ENCODE results near the gene TOMM70.
"Not testable (repeated sequence)": the region's sequence is repeated elsewhere in the genome, so short reads cannot be mapped to it uniquely, and the experiment has no call there.

TOMM70 gene

DNA sequence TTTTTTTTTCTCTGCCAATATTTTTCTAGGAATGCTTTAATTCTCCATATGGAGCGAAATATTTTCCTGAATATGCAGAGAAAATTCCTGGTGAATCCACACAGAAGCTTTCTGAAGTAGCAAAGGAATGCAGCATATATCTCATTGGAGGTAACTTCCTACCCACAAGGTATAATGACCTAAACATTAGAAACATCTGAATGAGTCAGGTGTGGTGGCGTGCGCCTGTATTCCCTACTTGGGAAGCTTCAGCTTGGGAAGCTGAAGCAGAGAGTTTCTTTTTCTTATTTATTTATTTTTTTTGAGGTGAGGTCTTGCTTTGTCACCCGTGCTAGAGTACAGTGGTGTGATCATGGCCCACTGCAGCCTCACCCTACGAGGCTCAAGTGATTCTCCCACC, 61.1 kb downstream of the TOMM70 start:
- Histone ChIP-seq H3K4me1 (ENCODE audit: control insufficient read depth, insufficient read depth, low read length, unreplicated experiment) (peaks cover 8% of the 10 kb centered on the region), H3K36me3 (ENCODE audit: insufficient read depth, low read length) (peaks cover 54% of the 10 kb centered on the region), H3K4me3 (ENCODE audit: low read depth, low read length) (no peak overlapping the region), H2AFZ (ENCODE audit: low read length, unreplicated experiment) (no peak overlapping the region), H3K79me2 (ENCODE audit: control insufficient read depth, insufficient read depth, low read length, unreplicated experiment) (peaks cover 16% of the 10 kb centered on the region), H3K27me3 (ENCODE audit: insufficient read depth, low read length) (no peaks in the 10 kb centered on the region), H3K27ac (ENCODE audit: low read depth, low read length) (no peak overlapping the region)

DNA sequence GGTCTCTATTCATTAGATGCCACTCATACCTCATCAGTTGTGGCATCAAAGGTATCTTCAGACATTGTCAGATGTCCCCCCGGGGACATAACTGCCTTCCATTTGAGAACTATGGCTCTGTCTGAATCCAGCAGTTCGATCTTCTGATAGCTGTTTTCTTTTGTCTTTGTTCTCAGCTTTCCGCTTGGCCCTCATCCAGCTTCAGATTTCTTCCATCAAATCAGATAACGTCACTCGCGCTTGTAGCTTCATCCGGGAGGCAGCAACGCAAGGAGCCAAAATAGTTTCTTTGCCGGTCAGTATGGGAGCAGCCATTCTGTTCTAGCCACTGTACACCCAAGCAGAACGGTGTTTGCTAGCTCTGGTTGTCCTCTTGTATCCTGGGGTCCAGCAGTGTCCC, 62.0 kb downstream of the TOMM70 start:
- Histone ChIP-seq H3K27ac (ENCODE audit: low read depth, low read length) (no peak overlapping the region), H3K27me3 (ENCODE audit: insufficient read depth, low read length) (no peaks in the 10 kb centered on the region), H3K79me2 (ENCODE audit: control insufficient read depth, insufficient read depth, low read length, unreplicated experiment) (peaks cover 19% of the 10 kb centered on the region), H3K36me3 (ENCODE audit: insufficient read depth, low read length) (peaks cover 48% of the 10 kb centered on the region), H3K4me3 (ENCODE audit: low read depth, low read length) (no peak overlapping the region), H2AFZ (ENCODE audit: low read length, unreplicated experiment) (no peak overlapping the region), H3K4me1 (ENCODE audit: control insufficient read depth, insufficient read depth, low read length, unreplicated experiment) (peaks cover 12% of the 10 kb centered on the region)

- not testable (repeated sequence) for H2AFZ ChIP-seq (ENCODE audit: low read length, unreplicated experiment); H3K27me3 ChIP-seq (ENCODE audit: insufficient read depth, low read length); H3K27ac ChIP-seq (ENCODE audit: low read depth, low read length)
- H3K36me3 ChIP-seq (ENCODE audit: insufficient read depth, low read length), result peaks cover 26% of the 10 kb centered on the region
- H3K4me3 ChIP-seq (ENCODE audit: low read depth, low read length), result peak overlapping the region; percentile 86; the same call in 1 of the 2 replicates
- peaks cover 13% of the 10 kb centered on the region for H3K4me1 ChIP-seq (ENCODE audit: control insufficient read depth, insufficient read depth, low read length, unreplicated experiment)
- peaks cover 19% of the 10 kb centered on the region for H3K79me2 ChIP-seq (ENCODE audit: control insufficient read depth, insufficient read depth, low read length, unreplicated experiment)
Observed at GRCh38 chr3:100336229-100336628, 64.7 kb downstream of the TOMM70 start.

- Histone ChIP-seq H3K36me3 (ENCODE audit: insufficient read depth, low read length) (peaks cover 18% of the 10 kb centered on the region), H3K27ac (ENCODE audit: low read depth, low read length) (no peak overlapping the region), H2AFZ (ENCODE audit: low read length, unreplicated experiment) (peak overlapping the region; percentile 99), H3K4me1 (ENCODE audit: control insufficient read depth, insufficient read depth, low read length, unreplicated experiment) (peaks cover 13% of the 10 kb centered on the region), H3K79me2 (ENCODE audit: control insufficient read depth, insufficient read depth, low read length, unreplicated experiment) (peaks cover 19% of the 10 kb centered on the region), H3K27me3 (ENCODE audit: insufficient read depth, low read length) (no peaks in the 10 kb centered on the region), H3K4me3 (ENCODE audit: low read depth, low read length) (peak overlapping the region; percentile 86)
Observed at GRCh38 chr3:100335434-100335833, 65.5 kb downstream of the TOMM70 start.

- H3K4me3 ChIP-seq (ENCODE audit: low read depth, low read length), result peak within 1 kb of the TSS; percentile 86
Observed at GRCh38 chr3:100334488-100335351, 66.2 kb downstream of the TOMM70 start, which contains the start of gene NIT2. TSS of gene NIT2 (plus strand) at chr3:100334757. CDS start at chr3:100334792, 35 bp downstream.

DNA sequence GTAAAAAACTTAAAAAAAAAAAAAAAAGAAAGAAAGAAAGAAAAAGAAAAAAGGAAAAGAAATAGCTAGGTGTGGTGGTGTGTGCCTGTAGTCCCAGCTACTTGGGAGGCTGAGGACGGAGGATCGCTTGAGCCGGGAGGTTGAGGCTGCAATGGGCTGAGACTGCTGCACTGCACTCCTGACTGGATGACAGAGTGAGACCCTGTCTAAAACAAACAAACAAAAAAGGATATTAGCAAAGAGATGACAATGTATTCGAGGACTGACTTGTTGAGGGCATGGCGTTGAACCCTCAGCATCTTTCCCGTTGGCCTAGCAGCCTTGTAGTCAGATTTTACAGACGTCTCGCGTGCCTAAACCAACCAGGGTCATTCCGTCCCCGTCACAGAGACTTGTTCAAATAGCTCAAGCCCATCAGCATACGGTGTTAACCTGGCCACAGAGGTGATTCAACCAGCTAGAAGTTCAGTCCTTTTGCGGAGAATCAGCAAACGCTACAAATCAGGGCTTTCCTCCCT, 66.9 kb downstream of the TOMM70 start:
- Histone ChIP-seq H3K4me1 (ENCODE audit: control insufficient read depth, insufficient read depth, low read length, unreplicated experiment) (peaks cover 13% of the 10 kb centered on the region), H3K36me3 (ENCODE audit: insufficient read depth, low read length) (peaks cover 10% of the 10 kb centered on the region; the same call in 1 of the 2 replicates), H3K4me3 (ENCODE audit: low read depth, low read length) (peak overlapping the region; percentile 86), H3K27ac (ENCODE audit: low read depth, low read length) (no peak overlapping the region), H3K79me2 (ENCODE audit: control insufficient read depth, insufficient read depth, low read length, unreplicated experiment) (peaks cover 19% of the 10 kb centered on the region), H2AFZ (ENCODE audit: low read length, unreplicated experiment) (peak overlapping the region; percentile 99), H3K27me3 (ENCODE audit: insufficient read depth, low read length) (no peaks in the 10 kb centered on the region)

More at GRCh38 chr3:100334488-100335351, 66.2 kb downstream of the TOMM70 start, which contains the start of gene NIT2:
- Histone ChIP-seq H3K27ac (ENCODE audit: low read depth, low read length) (peak within 1 kb of the TSS; percentile 8; the same call in 1 of the 2 replicates), H3K27me3 (ENCODE audit: insufficient read depth, low read length) (no peaks in the 10 kb centered on the region), H2AFZ (ENCODE audit: low read length, unreplicated experiment) (peak within 1 kb of the TSS; percentile 99), H3K36me3 (ENCODE audit: insufficient read depth, low read length) (peaks cover 16% of the 10 kb centered on the region; the same call in 1 of the 2 replicates), H3K79me2 (ENCODE audit: control insufficient read depth, insufficient read depth, low read length, unreplicated experiment) (peaks cover 19% of the 10 kb centered on the region), H3K4me1 (ENCODE audit: control insufficient read depth, insufficient read depth, low read length, unreplicated experiment) (peaks cover 13% of the 10 kb centered on the region)

GRCh38 chr3:100333051-100333450, 67.8 kb downstream of the TOMM70 start:
- Histone ChIP-seq H2AFZ (ENCODE audit: low read length, unreplicated experiment) (no peak overlapping the region), H3K27me3 (ENCODE audit: insufficient read depth, low read length) (no peaks in the 10 kb centered on the region), H3K79me2 (ENCODE audit: control insufficient read depth, insufficient read depth, low read length, unreplicated experiment) (peaks cover 15% of the 10 kb centered on the region), H3K36me3 (ENCODE audit: insufficient read depth, low read length) (0 out of 2 replicates have a peak, but pooled peaks cover under 1% of the 10 kb centered on the region), H3K4me3 (ENCODE audit: low read depth, low read length) (no peak overlapping the region), H3K27ac (ENCODE audit: low read depth, low read length) (no peak overlapping the region), H3K4me1 (ENCODE audit: control insufficient read depth, insufficient read depth, low read length, unreplicated experiment) (peaks cover 13% of the 10 kb centered on the region)

GRCh38 chr3:100331660-100332059, 69.2 kb downstream of the TOMM70 start:
- Histone ChIP-seq H3K79me2 (ENCODE audit: control insufficient read depth, insufficient read depth, low read length, unreplicated experiment) (peaks cover 15% of the 10 kb centered on the region), H3K27ac (ENCODE audit: low read depth, low read length) (no peak overlapping the region), H2AFZ (ENCODE audit: low read length, unreplicated experiment) (no peak overlapping the region), H3K36me3 (ENCODE audit: insufficient read depth, low read length) (peaks cover 8% of the 10 kb centered on the region), H3K4me3 (ENCODE audit: low read depth, low read length) (no peak overlapping the region), H3K4me1 (ENCODE audit: control insufficient read depth, insufficient read depth, low read length, unreplicated experiment) (peaks cover 13% of the 10 kb centered on the region), H3K27me3 (ENCODE audit: insufficient read depth, low read length) (no peaks in the 10 kb centered on the region)

GRCh38 chr3:100330651-100331050, 70.2 kb downstream of the TOMM70 start:
- Histone ChIP-seq H3K4me1 (ENCODE audit: control insufficient read depth, insufficient read depth, low read length, unreplicated experiment) (peaks cover 9% of the 10 kb centered on the region), H3K27ac (ENCODE audit: low read depth, low read length) (no peak overlapping the region), H3K79me2 (ENCODE audit: control insufficient read depth, insufficient read depth, low read length, unreplicated experiment) (peaks cover 11% of the 10 kb centered on the region), H3K27me3 (ENCODE audit: insufficient read depth, low read length) (no peaks in the 10 kb centered on the region), H3K4me3 (ENCODE audit: low read depth, low read length) (no peak overlapping the region), H3K36me3 (ENCODE audit: insufficient read depth, low read length) (peaks cover 12% of the 10 kb centered on the region), H2AFZ (ENCODE audit: low read length, unreplicated experiment) (no peak overlapping the region)

DNA sequence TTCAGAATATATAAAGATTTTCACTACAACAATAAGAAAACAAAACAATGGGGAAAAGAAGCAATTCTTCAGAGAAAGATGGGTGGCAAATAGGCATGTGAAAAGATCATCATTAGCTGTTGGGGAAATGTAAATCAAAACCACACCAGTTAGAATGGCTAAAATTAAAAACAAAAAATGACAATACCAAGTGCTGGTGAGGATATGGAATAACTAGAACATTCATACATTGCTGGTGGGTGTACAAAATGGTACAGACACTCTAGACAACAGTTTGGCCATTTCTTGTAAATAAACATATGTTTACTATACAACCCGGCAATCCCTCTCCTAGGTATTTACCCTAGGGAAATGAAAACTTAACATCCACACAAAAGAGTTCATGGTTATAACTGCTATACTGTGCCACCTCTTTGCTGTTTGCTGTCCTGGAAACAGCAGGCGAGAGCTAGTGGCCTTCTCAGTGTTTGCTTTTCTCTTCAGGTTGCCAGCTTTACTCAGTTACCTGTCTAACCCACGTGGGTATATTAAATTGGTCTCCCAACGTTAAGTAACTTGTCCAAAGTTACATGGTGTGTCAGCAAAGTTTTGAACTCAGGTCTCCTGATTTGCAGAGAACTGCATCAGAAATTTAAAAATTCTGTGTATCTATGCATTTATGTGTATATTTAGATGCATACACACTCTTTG, 70.9 kb downstream of the TOMM70 start:
- H3K79me2 ChIP-seq (ENCODE audit: control insufficient read depth, insufficient read depth, low read length, unreplicated experiment), result peaks cover 4% of the 10 kb centered on the region

More for the DNA sequence above, 70.9 kb downstream of the TOMM70 start:
- H3K27me3 ChIP-seq (ENCODE audit: insufficient read depth, low read length), result no peaks in the 10 kb centered on the region
- no peak overlapping the region for H3K4me3 ChIP-seq (ENCODE audit: low read depth, low read length)
- H3K36me3 ChIP-seq (ENCODE audit: insufficient read depth, low read length), result peaks cover 19% of the 10 kb centered on the region
- peaks cover 5% of the 10 kb centered on the region for H3K4me1 ChIP-seq (ENCODE audit: control insufficient read depth, insufficient read depth, low read length, unreplicated experiment)
- no peak overlapping the region for H3K27ac ChIP-seq (ENCODE audit: low read depth, low read length)
- H2AFZ ChIP-seq (ENCODE audit: low read length, unreplicated experiment), result no peak overlapping the region

All from ACC112 (cell line).